NCI-H446 treated with DMSO at 0.1 percent for 48 hours (cell line): ENCODE data around the gene NPPB.

ENCODE experiments used
- DNase-seq: peaks from one replicate; lab custom pipeline; 2025; lab: John Stamatoyannopoulos, UW

Gene NPPB

GRCh38 chr1:11856698-11857097 lies 2.0 kb downstream of the NPPB start:
- DNase-seq, result no peak

DNA sequence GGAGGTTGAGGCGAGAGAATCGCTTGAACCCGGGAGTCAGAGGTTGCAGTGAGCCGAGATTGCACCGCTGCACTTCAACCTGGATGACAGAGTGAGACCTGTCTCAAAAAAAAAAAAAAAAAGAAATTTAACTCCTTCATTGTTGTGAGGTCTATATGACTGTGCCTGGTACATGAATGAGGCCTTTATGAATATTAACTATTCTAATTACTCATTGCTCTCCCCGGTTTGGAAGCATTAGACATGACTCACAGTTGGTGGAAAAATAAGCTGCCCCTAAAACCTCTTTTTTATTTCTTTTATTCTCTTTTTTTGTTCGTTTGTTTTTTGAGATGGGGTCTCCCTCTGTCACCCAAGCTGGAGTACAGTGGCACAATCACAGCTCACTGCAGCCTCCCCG lies 3.3 kb downstream of the NPPB start:
- no peak for DNase-seq

DNA sequence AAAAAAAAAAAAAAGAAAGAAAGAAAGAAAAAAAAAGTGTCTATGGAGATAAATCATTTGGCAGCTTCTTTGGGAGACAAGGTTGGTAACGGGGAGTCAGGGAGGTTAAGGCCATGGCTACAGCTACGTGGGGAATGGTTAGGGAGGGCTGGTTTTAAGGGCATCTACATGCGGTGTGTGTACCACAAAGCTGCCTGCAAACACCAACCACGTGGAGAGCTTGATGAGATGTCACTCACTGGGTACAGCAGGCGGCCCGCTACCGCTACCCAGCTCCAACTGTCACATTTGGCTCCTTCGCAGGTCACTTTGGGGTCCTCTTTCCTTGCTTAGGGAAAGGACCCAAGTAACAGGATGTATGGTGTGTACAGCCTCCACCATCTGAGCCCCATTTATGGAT lies 4.2 kb downstream of the NPPB start:
- no peak for DNase-seq

- DNase-seq, result no peak
Measured at GRCh38 chr1:11851180-11851579, 7.6 kb downstream of the NPPB start.

DNA sequence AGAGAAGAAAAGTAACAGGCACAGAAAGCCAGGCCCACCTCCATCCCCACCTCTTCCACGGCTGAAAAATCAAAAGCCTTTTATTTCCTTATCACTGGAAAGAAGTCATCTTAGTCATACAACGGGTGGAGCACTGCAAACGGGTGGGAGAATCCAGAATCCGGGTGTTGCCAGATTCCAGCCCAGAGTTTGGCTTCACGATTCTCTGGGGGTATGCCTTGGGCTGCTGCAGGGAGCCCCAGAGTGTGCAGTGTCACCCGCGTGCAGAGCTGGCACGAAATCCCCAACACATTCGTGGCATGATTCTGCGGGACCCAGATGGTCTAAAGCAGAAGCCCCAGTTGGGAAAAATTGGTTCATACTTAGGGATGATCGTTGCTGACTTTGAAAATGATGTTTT lies 8.6 kb downstream of the NPPB start:
- DNase-seq, result no peak

DNA sequence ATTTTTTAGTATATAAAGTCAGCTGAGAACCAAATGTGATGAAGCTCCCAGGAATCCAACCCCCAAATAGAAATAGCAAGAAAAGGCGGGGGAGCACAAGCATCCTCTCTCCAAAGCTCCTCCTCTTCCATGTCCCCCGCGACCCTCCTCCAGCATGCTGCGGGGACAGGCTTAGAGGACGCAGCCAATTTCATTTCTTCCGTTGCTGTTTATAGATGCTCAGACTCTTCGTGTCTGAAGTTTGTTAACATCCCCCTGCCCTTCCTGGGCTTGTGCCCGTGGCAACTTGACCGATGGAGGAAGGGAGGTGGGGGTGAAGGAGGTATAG lies 10.4 kb downstream of the NPPB start:
- no peak for DNase-seq

- DNase-seq, result peak; percentile 12
Measured at GRCh38 chr1:11847667-11848372, 10.9 kb downstream of the NPPB start, which contains the start of gene NPPA. TSS of gene NPPA (minus strand) at chr1:11847783. CDS start at chr1:11847684, 99 bp downstream.

DNA sequence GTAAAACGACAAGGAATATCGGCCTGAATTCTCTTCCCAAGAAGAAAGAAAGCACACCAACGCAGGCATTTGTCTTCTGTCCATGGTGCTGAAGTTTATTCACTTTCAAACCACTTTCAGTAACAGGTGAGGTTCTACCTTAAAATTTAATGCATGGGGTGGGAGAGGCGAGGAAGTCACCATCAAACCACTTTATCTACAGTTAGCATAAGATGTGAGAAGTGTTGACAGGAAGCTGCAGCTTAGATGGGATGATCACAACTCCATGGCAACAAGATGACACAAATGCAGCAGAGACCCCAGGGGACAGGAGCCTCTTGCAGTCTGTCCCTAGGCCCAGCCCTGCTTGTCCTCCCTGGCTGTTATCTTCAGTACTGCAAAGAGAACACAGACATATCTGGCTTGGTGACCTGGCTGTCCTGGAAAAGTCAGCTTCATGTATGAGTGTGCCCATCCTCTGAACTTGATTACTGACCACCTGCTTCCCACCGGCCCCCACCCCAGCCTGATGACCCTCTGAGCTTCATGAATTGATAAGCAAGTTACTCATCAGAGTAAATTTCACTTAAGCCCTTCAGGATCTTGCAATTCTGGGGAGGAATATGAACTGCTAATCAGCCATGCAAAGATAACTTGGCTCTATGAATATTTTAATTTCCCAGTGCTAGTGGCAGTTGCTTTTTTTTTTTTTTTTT lies 13.0 kb downstream of the NPPB start:
- DNase-seq, result no peak

GRCh38 chr1:11842154-11843041 lies 16.3 kb downstream of the NPPB start:
- DNase-seq, result no peak

GRCh38 chr1:11841245-11842153 lies 17.2 kb downstream of the NPPB start:
- DNase-seq, result no peak

GRCh38 chr1:11839727-11840705 lies 18.7 kb downstream of the NPPB start:
- no peak for DNase-seq

DNA sequence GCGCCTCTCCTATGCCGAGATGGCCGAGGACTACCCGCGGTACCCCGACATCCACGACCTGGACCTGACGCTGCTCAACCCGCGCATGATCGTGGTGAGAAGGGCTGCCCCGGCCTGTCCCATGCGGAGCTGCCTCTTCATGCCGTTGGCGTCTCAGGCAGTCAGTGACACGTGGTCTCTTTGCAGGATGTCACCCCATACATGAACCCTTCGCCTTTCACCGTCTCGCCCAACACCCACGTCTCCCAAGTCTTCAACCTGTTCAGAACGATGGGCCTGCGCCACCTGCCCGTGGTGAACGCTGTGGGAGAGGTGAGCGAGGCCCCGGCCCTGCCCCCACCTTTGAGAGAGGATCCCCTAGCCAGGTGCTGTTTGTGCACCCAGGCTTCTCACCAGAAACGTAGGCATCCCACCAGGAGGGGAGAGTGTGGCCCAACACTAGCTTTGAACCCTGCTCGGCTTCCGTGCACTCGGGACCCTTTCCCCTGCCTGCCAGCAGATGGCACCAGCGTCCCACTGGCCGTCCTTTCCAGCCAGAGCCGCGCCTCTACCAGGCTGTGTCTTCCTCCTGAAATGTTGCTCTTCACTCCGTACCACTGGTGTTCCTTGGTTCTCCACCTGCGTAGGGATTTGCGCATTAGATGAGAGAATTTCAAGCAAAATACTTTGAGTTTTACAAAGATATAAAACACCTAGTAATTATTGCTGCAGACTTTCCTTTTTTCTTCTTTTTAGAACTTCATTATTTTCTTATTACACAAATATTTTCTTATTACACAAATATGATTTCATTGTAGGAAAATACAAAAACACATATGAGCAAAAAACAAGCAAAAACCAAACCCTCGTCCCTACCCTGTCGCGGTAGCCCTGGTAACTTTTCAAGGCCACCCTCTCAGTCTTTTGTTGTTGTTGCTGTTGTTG lies 20.1 kb downstream of the NPPB start:
- peak; percentile 18 for DNase-seq

DNA sequence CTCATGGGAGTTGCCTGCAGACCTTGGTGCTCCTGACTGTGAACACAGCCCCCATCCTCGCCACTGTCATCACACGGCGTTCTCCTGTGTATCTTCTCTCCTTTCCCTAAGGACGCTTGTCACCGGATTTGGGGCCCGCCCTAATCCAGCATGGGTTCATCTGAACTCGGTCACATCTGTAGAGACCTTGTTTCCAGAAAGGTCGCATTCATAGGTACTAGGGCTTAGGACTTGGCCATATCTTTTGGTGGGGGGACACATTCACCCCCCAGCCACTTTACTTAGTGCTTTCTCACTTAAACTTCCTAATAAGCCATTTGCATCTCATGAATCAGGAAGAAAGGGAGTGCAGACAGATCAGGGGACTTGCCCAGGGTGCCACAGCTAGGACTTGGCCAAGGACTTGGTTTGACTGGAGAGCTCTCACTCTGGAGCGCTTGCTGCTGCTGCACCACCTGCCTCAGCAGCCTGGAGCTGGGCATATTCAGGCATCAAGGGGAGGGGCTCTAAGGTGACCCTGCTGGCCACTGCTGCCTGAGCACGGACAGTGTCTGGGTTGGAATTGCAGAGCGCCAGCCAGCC lies 20.9 kb downstream of the NPPB start:
- no peak for DNase-seq

- no peak for DNase-seq
Measured at GRCh38 chr1:11836955-11837766, 21.6 kb downstream of the NPPB start.

- no peak for DNase-seq
Measured at GRCh38 chr1:11835441-11836225, 23.1 kb downstream of the NPPB start.

DNA sequence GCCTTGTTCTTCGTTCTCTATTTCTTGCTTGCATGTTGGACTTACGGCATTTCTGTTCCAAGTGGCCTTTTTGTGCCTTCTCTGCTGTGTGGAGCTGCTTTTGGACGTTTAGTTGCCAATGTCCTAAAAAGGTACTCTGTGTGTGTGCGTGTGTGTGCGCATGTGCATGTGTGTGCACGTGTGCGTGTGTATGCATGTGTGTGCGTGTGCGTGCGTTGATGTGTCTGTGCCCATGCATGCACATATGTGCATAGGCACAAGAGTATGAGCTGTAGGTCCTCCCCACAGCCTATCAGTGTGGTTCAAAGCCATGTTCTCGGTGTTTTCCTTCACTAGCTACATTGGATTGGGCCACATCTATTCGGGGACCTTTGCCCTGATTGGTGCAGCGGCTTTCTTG lies 24.8 kb downstream of the NPPB start:
- no peak for DNase-seq

- no peak for DNase-seq
Measured at GRCh38 chr1:11833497-11833896, 25.2 kb downstream of the NPPB start.
